Left cardiac atrium (tissue), 4 donors: Measurements from ENCODE around the gene FNDC3B. TPM values are rescaled to one million over a fixed set of nuclear protein-coding genes. Genes with fewer than 3 reads are reported as not detected.

Source experiments
- ATAC-seq, 2 donors: fragments of 200-7000 bp; cut with Tn5 transposase; one replicate each; pipeline ENCODE4 v1.9.1; 2020; ENCODE audit warnings: mild to moderate bottlenecking in 2 of 2, moderate library complexity in 2 of 2
- DNase-seq: peaks from one replicate; pipeline ENCODE4 v3.0.0-alpha.2; 2020
- intact Hi-C, 2 donors: fragments of 100-400 bp; cut with DNase I; formaldehyde crosslinking; loops; one replicate each; pipeline versions ENCODE4 v1.14.1 to v1.15.1; 2022 to 2023
- total RNA-seq, 2 donors: library from RNA; stranded (reverse); fragmentation: NEBNext Ultra II Directional; extraction: Animal tissue kit (Norgen Biotek cat#: 25700); gene quantifications; one replicate each; pipeline ENCODE4 v1.2.1, GENCODE V29; 2021
- donor health status: DM: no; HTN: yes; CAD: no.
- donor health status: DM: no; HTN: yes; CAD: no; lungs with severe emphysema.
- donor health status: DM: yes; HTN: yes; CAD: no.
- donor health status: Dilated cardiomyopathy.

Gene FNDC3B
- total RNA-seq, 2 donors from 2014 or later, result 82.4 to 98.3 TPM

DNA sequence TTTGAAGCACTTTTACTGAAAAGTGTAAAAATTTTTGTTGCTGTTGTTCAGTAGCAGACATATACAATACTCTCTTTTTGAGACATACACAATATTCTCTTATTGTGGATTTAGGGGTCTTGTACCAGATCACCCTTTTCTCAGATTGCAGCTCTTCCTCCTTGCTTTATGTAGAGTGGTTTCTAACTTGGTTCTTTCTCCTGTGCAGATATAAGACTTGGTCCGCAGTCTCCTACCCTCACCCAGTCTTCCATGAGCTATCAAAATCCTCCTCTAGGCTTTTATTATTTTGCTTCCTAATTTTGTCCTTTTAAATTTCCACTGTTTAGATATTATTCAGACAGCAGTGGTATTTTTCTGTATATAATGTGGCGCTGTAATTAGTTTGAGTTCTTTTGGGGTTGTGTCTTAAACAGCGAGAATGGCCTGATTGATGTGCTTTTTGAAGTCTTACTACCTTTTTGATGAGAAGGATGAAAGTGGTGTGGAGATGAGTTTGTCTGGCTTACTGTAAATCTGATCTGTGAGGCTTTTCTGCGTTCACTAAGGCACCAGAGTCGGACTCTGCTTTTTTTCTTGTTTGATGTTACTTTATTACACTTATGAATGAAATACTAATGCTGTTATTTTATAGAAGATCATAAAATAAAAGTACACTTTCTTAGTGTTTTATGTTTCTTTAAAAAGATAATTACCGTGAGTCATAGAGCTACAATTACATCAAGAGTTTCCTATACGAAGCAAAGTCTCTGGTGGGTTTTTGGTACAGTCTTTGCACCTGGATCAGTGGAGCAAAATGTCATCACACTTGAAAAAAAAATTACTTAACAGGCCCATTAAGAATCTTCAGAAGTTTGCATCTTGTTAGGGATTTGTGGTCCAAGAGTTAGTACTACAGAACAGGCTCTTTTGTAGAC, 27.8 kb downstream of the FNDC3B start:
- DNase-seq (no peak), ATAC-seq (no peak)
- intact Hi-C loops, result no loop called here

DNA sequence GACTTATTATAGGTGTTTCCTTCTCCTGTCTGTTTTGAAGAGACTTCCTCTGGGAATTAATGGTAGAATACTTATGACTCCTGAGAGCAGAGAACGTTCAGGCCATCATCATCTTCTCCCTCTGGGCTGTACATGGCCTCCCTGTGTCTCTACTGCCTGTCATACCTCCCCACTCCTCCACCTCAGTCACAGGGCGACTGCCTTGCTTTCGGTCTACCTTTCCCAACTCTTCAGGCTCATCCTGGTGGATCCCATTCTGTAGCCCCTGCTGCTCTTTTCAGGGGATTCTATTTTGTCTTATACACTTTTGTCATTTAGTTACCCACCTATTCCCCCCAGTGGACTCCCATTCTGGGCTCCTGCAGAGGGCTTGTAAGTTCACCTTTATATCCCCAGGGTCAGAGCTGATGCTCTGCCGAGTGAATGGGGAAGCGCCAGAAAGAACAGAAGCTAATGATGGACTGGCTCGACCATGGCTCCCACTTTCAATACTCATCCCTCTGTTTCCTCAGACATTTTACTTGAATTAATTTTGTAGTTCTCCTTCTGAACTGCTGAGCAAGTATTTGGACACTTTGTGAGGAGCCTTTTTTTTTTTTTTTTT, 28.6 kb downstream of the FNDC3B start:
- intact Hi-C loops, result no loop called here
- no peak for DNase-seq
- ATAC-seq, result no peak

DNA sequence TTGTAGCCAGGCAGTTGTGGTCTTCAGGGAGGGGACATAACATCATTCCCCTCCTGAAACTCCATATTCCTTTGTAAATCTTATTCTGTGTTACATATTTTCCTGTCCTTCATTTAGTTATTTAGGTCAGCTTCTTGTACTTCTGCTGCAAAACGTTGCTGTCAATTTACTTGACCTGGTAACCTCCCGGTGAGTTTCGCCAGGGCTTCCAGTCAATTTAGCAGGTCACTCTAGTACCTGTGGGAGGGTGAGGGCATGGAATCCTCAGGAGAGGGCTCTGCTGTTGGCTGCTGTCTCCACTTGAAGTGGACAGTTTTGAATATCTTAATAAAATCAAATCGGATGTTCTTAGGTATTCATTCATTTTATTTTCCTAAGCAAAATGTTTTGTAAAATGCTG, 29.6 kb downstream of the FNDC3B start:
- intact Hi-C loops, result no loop called here
- ATAC-seq (peak in 1 of 2 donors; percentile 13), DNase-seq (no peak)

DNA sequence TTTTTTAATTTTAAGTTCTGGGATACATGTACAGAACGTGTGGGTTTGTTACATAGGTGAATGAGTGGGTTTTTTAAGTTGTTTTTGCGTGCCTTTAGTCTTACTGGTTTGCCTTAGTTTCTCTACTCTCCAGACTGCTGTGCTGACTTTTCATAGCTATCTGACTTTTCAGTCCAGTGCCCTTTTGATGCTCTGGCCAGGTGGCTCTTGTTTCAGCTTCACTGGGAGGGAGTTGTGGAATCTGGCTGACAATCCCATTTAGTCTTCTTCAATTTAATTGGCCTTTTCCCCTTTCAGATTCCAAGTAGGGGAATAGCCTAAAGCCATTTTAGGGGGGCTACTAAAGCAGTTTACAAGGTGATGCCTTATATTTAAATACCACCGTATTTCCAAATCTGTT, 30.1 kb downstream of the FNDC3B start:
- DNase-seq, result no peak
- no peak for ATAC-seq
- intact Hi-C loops, result no loop called here

DNA sequence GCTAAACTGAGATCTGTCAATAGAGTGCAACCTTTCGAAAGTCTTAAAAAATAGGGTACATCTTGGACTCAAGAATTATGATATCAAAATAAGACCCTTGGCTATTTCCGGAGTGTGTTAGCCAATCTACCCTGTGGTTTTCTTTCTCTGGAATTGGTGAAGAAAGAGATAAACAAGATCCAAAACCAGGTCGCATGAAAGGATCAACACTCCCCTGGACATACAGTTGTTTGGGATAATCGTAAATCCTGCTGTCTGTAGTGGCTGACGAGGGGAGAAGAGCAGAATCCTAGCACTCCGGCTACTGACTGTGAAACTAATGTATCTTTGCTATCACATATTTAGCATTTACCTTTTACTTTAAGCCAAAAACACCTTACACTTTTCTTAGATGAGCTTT, 30.9 kb downstream of the FNDC3B start:
- no peak for DNase-seq
- intact Hi-C loops, result no loop called here
- ATAC-seq, result no peak

DNA sequence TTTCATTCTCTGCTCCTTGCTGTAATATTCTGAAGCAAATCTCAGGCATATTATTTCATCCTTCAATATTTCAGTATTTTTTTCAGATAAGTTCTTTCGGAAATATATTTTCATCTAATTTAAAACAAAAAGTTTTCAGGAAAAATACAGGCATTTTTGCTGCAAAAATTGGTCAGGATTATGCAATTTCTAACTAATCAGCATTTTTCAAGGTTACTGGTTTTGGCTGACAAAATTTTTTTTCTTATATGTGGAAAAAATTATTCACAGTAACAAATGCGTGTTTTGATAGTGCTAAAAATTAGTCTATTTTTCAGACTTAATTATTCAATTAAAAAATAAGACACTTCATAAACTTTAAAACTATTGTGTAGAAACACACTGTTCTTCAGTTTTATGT, 31.4 kb downstream of the FNDC3B start:
- ATAC-seq, result no peak
- intact Hi-C loops, result no loop called here
- no peak for DNase-seq

DNA sequence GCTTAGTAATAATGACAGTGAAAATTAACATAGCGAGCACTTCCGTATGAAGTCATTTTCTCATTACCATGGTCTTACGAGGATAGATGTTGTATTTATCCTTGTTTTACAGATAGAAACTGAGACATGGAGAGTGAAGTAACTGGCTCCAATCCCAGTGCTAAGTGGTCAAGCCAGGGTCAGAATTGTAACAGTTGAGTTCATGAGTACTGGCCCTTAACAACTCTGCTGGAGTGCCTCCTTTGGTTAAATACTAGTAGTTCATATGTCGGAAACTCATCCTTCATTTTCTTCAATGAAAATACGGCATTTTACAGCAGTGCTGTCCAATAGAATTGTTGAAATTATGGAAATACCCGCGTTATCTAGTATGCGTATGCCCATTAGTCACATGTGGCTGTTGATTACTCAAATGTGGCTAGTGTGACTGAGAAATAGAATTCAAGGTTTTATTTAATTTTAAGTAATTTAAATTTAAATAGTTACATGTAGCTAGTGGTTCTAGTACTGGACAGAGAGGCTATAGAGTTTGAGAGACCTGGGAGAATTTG, 32.5 kb downstream of the FNDC3B start:
- no peak for ATAC-seq
- intact Hi-C loops, result no loop called here

DNA sequence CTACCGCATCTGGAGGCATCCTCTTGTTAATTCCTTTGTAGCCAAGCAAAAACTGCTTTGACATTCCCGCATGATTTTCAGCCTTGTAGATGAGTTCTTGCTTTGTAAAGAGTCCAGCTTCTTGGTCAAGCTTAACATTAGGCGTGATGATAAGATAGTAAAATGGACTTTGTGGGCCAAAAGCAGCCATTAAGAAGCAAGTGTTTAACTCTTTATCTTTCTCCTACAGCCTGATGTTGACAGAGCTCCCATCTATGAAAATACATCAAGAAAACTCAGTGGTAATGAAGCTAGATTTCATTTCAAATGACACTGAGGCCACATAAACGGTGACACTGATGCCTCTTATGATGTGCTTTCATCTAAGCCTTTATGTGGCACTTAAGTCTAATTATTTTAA, 33.2 kb downstream of the FNDC3B start:
- ATAC-seq (no peak), DNase-seq (no peak)
- intact Hi-C loops, result no loop called here

More for the DNA sequence above, 32.5 kb downstream of the FNDC3B start:
- DNase-seq, result no peak

DNA sequence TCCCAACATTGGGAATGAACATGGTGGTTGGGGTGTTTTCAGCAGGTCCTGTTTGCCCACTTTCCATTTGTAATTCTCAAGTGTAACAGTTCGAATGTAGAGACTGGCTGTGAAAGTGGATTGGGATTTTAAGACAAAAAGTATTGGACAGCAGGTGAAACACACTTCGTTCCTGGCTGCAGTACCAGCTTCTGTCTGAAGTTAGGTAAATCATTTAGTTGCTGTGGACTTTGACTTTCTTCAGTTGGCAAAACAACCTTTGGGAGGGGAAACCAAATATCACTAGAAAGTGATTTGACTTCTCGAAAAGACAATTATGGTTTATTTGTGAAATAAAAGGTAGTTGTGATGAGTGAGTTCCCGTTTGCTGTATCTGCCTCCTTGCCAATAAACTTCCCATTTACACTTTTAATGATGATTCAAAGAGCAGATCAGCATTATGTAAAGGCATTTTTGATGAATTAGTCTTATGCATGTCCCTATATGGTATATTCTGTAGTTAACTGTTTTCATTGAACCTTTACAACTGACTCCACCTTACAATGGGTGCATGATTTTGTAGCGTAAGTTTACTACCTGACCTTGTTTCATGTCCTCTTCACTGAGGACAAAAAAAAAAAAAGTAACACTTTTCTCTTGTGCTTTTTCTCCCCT, 34.0 kb downstream of the FNDC3B start:
- DNase-seq (no peak), ATAC-seq (no peak)
- intact Hi-C loops, result no loop called here

DNA sequence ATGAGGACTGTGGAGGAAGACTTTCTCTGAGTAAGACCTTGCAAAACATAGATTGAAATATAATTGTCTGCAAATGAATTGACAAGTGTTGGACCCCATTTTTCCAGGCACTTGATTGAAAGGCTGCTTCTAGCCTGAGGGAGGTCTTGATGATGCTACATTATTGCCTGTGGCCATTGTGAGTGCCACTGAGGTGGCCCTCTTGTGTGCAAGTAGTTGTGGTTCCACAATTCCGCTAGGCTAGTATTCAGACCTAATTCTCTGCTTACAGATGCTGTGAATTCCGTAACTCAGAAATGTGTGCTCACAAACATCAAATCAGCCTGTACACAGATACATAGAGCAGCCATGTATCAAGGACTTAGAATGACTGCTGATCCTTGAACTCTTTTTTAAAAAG, 34.7 kb downstream of the FNDC3B start:
- DNase-seq, result no peak
- no peak for ATAC-seq
- intact Hi-C loops, result no loop called here

DNA sequence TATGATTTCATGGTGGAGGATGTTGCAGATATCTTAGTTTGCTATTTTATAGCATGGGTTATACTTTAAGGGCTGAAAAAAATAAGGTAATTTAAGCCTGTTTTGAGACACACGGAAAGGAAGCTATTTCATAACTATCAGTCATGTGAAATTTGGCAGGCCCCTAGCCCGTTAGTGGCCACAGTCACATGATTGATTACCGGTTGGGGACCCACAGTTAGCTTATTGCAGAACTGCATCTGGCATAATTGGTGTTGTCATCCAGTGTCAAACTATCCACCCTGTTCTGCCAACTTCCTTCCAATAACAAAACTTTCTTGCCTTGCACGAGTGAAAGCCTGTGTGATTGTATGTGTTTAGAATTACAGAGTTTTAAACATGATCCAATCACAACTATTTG, 35.2 kb downstream of the FNDC3B start:
- no peak for DNase-seq

DNA sequence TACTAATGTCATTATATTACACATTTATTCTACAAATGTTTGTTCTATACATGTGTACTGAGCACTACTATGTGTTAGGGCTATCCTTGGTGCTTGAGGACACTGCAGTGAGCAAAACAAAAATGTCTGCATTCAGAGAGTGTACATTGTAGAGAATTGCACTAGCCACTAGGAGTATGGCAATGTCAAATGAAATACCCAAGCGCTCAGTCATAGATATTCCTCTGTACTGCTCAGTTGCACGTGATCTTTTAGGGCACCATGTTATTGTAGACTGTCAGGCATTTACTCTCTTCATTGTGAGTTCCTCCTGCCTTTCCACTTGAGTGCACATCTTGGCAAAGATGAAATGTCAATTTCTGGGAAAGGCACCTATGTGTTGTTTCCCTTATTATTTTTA, 36.8 kb downstream of the FNDC3B start:
- DNase-seq (no peak), ATAC-seq (no peak)
- intact Hi-C loops, result no loop called here

More for the DNA sequence above, 35.2 kb downstream of the FNDC3B start:
- intact Hi-C loops, result no loop called here
- peak; percentile 58 to 79 for ATAC-seq

DNA sequence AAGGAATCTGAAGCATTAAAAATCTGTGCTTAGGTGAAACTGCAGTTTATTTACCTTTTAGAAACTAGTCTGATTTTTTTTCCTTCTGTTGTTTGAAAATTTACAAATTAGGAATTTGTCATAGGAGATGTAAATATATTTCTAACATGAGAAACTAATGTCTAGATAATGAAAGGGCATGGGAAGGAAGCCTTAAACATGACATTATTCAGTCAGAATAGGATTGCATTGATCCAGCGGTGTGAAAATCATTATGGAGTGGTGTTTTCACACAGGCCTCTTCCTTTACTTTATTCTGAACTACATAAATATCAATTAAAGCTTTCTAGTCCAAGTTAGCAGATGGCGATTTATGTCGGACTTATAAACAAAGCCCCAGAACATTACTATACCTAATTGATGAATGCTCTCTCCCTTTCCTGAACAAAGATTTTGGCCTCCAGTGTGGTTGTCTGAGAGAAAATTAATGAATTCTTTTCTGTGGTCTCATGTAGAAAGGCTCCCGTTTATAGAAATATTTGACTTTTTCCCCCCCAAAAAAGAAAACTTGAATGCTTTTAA, 37.9 kb downstream of the FNDC3B start:
- ATAC-seq (no peak), DNase-seq (no peak)
- intact Hi-C loops, result no loop called here

DNA sequence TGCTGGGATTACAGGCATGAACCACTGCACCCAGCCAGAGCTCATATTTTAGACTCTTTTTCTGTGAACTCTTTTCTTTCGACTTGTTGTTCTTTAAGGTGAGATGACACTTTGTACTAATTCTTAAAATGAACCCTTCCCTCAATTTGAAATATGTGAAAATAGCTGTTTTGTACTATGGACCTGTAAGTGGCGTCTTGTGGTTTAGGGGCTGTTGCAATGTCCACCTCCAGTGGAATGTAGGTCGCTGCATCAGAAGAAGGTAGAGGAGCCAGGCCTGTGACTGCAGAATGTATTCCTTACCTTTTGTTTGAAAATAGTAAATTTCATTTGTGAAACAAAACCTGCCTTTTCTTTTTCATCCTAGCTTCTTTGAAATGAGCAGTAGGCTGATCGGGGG, 38.9 kb downstream of the FNDC3B start:
- no peak for DNase-seq
- no peak for ATAC-seq

DNA sequence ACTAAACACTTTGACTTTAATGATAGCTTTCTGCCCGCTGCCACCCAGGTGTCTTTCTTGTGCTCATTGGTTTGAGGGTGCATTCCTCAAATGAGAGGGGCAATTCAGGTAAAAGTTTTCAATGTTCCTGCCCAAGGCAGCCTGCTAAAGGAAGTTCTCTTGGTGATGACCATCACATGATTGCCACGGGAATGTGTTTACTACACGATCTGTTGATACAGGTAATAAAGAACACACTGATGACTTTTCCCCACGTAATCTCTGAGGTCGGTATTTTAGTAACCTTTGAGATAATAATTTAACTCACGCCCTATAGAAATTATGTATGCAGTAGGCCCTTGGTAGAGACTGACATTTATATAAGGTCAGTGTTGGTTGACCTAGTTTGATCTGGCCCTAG, 39.3 kb downstream of the FNDC3B start:
- DNase-seq, result no peak
- intact Hi-C loops, result no loop called here
- no peak for ATAC-seq

More for the DNA sequence above, 38.9 kb downstream of the FNDC3B start:
- intact Hi-C loops, result no loop called here

DNA sequence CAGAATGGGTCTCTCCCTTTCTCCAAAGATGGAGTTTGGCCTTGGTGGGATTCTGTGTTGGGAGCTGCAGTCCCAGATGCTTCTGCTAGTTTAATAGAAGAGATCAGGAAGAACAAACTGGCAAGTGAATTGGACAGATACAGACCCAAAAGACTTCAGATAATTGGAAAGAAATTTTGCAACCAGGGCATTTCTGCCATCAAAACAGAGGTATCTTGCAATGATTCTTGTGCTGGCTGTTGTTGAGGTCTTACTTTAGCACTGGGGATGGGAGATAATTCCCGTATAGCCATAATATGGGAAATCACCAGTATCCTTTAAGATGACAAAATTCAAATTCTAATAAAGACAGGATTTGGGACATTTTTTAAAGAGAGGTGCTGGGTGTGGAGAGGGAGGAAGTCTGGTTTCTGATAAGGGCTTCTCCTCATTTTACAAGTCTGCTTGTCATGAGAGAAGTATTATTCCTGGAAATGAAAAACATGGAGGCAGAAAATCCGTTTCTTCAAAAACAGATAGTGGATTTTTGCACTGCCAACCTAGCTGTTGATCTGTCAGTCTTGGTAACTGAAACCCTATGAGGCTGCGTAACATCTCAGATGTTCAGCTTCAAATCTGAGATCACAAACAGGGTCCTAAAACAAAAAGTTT, 40.1 kb downstream of the FNDC3B start:
- DNase-seq (no peak), ATAC-seq (no peak)
- intact Hi-C loops, result no loop called here

DNA sequence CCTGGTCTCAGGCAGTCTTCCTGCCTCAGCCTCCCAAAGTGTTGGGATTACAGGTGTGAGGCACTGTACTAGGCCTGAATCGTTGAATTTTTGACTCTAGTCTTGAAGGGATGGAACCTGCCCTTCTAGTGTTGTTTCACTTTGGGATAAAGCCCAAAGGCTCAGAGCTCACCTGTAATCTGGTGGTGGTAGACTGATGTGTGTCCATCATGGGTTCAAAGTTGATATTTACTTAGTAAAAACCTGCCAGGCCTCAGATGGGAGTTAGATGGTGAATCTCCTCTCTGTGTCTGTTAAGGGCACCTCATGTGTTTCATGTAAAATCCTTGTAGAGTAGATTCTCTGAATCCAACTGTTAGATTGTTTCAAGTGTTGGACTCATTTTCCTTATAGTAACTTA, 41.1 kb downstream of the FNDC3B start:
- intact Hi-C loops, result no loop called here
- ATAC-seq (no peak), DNase-seq (no peak)

DNA sequence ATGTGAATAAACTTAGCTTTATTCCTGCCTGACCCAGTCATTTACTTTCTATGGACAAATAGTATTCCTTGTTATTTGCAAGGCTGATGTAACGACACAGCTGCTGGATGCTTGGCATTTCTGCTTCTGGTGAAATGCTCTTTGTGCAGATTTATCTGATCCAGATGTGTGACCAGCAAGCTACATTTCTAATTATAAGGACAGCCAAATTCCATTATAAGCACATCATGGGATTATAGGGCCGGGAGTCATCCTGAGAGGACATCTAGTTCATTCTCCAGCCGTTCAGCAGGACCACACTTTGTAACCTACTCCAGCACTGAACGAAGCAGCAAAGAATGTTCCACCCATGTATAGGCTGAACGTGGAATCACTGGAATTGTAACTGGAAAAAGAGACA, 42.9 kb downstream of the FNDC3B start:
- intact Hi-C loops, result no loop called here
- DNase-seq (no peak), ATAC-seq (peak; percentile 68 to 83)

DNA sequence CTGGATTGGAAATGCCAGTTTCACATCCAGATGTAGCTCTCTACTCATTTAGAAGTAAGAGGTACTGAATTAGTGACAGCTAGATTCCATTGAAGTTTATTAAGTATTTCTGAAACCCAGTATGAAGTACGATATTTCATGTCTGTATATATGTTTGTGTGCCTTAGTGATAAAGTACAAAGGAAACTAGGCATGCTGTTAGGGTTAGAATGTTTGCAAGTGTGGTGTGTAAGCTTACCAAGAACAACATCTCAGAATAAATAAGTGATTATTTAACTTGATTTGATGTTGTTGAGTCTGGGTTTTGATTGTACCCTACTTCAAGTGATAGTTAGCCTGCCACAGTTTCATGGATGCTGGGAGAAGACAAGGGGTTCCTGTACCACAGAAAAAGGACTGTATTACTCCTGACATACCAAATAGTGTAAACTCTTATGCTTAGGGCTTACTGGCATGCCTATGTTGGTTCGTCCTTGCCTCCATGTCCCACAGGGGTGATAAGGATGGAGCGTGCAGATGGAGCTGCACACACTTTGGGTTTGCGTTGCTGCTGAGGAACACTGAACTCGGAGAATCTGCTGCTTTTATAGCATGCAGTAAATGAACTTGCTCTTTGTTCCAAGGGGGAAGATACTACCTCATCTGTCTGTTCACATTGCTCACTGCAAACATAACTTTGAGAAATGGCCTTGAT, 43.6 kb downstream of the FNDC3B start:
- intact Hi-C loops, result no loop called here
- ATAC-seq, result no peak
- DNase-seq, result no peak
